Suprapubic skin (tissue), 4 donors: ENCODE data around the gene NPIPA1.

Experiments
- EP300 ChIP-seq: sonication (generic); formaldehyde crosslinking; IDR thresholded peaks from one replicate; pipeline ENCODE4 v1.6.1; 2017; ENCODE audit warnings: antibody characterized with exemption
- POLR2A ChIP-seq, 2 donors: fragments of 450-650 bp; IDR thresholded peaks; one replicate each; pipeline ENCODE4 v1.6.1; 2017; ENCODE audit warnings: antibody characterized with exemption in 2 of 2, mild to moderate bottlenecking in 2 of 2, moderate library complexity in 2 of 2
- POLR2AphosphoS5 ChIP-seq, 3 donors: sonication (generic); formaldehyde crosslinking; IDR thresholded peaks; one replicate each; pipeline ENCODE4 v1.6.1; 2017; ENCODE audit warnings: antibody characterized with exemption in 3 of 3
- TF ChIP-seq, protein P1 (sequence below), 2 donors: fragments of 200-600 bp in 1 of 2; fragments of 450-650 bp in 1 of 2; sonication (generic) in 1 of 2; IDR thresholded peaks; one replicate each; pipeline ENCODE4 v1.5.1; 2016 to 2019; ENCODE audit warnings: antibody characterized with exemption in 2 of 2, mild to moderate bottlenecking in 1 of 2, moderate library complexity in 1 of 2

DNA sequence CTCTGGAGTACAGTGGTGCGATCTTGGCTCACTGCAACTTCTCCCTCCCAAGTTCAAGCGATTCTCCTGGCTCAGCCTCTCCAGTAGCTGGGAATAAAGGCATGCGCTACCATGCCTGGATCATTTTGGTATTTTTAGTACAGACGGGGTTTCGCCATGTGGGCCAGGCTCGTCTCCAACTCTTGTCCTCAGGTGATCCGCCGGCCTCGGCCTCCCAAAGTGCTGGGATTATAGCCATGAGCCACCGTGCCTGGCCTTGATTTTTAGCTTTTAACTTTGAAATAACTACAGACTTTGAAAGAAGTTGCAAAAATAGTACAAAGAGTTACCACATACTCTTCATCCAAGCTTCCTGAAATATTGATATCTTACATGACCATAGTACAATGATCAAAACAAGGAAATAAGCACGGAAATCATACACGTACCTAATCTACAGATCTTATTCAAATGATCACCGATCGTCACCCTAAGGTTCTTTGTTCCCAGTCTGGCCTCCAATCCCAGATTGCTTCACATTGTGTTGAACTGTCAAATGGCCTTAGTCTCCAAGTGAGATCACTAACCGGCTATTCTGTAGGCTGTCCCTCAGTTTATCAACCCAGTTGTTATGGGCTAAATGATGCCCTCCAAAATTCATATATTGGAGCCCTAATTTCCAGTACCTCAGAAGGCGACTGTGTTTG, 18.4 kb downstream of the NPIPA1 start:
- TF ChIP-seq POLR2A (IDR thresholded peaks at IDR 0.05) (no peak), EP300 (no peak), POLR2AphosphoS5 (IDR thresholded peaks at IDR 0.05) (no peak)
- TF ChIP-seq, protein P1, sequence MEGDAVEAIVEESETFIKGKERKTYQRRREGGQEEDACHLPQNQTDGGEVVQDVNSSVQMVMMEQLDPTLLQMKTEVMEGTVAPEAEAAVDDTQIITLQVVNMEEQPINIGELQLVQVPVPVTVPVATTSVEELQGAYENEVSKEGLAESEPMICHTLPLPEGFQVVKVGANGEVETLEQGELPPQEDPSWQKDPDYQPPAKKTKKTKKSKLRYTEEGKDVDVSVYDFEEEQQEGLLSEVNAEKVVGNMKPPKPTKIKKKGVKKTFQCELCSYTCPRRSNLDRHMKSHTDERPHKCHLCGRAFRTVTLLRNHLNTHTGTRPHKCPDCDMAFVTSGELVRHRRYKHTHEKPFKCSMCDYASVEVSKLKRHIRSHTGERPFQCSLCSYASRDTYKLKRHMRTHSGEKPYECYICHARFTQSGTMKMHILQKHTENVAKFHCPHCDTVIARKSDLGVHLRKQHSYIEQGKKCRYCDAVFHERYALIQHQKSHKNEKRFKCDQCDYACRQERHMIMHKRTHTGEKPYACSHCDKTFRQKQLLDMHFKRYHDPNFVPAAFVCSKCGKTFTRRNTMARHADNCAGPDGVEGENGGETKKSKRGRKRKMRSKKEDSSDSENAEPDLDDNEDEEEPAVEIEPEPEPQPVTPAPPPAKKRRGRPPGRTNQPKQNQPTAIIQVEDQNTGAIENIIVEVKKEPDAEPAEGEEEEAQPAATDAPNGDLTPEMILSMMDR (IDR thresholded peaks at IDR 0.05) = no peak
